NCI-H748 treated with DMSO at 0.1 percent for 48 hours (cell line): ENCODE data around the gene SELENON.

ENCODE experiments used
- DNase-seq: peaks from one replicate; lab custom pipeline; 2025; lab: John Stamatoyannopoulos, UW

SELENON gene

DNA sequence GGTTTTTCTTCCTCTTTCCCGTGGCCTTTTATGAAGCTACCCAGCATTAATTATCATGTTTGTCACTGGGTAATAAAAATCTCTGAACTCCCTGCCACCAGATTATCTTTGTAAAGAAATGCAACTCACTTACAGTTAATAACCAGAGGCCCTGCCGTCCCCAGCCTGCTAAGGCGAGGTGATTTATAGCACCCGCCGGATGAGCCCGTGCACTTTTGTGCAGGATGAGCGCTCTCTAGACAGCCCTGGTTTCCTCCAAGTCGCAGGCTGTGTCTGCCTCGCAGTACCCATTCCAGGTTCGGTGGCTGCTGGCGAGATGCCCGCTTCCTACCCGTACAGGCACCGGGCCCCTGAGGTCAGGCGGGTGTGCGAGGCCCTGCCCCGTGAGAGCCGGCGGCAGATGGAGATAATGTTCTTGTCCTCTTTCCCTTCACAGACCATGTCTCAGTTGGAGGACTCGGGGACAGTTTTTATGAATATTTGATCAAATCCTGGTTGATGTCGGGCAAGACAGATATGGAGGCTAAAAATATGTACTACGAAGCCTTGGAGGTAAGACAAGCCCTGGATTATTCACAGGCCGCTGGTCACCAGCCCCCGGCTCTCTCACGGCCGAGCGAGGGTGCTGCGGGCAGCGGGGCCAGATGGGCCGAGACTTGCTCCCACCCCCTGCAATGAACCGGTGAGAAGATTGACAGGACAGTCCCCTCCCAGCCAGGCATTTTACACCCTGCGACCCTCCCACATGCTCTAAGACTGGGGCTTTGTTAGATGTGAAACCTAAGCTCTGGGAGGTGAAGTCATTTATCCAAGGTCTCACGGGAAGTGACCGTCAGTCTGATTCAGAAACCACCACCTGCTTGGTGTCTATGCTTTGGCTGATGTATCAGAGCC is 28.5 kb upstream of the SELENON start:
- no peak for DNase-seq

DNA sequence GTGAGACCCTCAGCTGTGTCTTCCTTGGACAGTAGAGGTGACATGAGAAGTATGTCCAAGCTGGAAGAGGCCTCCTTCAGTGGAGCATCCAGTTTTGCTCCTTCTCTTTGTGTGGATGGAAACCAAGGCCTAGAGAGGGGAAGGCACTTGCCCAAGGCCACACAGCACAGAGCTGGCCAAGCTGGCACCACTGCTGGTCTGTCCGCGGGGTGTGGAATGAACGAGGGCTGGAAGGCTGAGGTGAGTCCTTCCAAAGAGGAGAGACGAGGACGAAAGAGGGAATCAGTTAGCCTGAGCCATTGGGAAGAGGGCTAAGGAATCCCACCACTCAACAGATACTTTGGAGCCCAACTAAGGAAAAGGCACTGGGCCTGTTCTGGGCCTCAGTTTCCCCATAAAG is 27.8 kb upstream of the SELENON start:
- DNase-seq, result no peak

DNA sequence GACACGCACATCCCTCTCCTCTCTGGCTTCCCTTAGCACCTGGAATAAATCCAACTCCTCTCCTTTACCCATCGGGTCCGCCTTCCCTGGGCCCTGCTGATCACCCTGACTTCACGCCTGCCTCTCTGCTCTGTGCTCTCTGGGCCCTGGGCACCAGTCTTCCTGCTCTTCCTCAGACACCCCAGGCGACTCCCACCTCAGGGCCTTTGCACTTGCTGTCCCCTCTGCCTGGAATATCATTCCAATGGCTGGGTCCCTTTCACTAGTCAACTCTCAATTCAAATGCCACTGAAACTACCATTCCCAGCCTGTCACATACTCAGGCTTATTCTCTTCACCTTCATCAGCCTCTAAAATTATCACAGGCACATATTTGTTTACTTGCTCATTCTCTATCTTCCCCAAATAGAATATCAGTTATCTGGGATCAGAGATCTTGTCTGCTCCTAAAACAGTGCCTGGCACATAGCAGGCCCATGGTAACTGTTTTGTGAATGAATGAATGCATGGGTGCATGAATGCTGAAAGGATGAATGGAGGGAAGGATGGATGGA is 27.2 kb upstream of the SELENON start:
- no peak for DNase-seq

GRCh38 chr1:25773441-25774125 is 26.4 kb upstream of the SELENON start:
- no peak for DNase-seq

GRCh38 chr1:25774206-25774803 is 25.7 kb upstream of the SELENON start:
- no peak for DNase-seq

- DNase-seq, result no peak
Observed at GRCh38 chr1:25774921-25775771, 24.8 kb upstream of the SELENON start.

- no peak for DNase-seq
Observed at GRCh38 chr1:25779388-25779787, 20.6 kb upstream of the SELENON start.

- no peak for DNase-seq
Observed at GRCh38 chr1:25779894-25780293, 20.1 kb upstream of the SELENON start.

- DNase-seq, result no peak
Observed at GRCh38 chr1:25780318-25781129, 19.5 kb upstream of the SELENON start.

- no peak for DNase-seq
Observed at GRCh38 chr1:25781130-25781433, 18.9 kb upstream of the SELENON start.

- DNase-seq, result no peak
Observed at GRCh38 chr1:25782608-25783201, 17.3 kb upstream of the SELENON start.

DNA sequence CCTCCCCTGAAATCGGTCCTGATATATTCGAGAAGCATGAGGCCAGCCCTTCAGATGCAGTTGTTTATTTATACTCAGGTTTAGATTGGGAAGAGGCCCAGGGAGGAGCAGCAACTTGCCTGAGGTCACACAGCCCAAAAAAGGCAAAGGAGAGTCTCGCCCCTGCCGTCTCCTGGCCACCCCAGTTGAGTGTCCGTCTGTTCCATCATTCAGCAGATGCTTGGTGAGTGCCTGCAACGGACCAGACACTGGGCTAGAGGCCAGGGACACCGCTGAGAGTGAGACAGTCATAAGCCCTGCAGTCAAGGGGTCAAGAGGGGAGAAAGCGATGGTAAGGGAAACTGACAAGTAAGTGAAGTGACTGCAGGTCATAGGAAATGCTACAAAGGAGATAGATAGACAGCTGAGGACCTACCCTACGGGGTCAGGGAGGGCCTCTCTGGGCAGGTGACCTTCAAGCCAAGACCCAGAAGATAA is 15.4 kb upstream of the SELENON start:
- no peak for DNase-seq

DNA sequence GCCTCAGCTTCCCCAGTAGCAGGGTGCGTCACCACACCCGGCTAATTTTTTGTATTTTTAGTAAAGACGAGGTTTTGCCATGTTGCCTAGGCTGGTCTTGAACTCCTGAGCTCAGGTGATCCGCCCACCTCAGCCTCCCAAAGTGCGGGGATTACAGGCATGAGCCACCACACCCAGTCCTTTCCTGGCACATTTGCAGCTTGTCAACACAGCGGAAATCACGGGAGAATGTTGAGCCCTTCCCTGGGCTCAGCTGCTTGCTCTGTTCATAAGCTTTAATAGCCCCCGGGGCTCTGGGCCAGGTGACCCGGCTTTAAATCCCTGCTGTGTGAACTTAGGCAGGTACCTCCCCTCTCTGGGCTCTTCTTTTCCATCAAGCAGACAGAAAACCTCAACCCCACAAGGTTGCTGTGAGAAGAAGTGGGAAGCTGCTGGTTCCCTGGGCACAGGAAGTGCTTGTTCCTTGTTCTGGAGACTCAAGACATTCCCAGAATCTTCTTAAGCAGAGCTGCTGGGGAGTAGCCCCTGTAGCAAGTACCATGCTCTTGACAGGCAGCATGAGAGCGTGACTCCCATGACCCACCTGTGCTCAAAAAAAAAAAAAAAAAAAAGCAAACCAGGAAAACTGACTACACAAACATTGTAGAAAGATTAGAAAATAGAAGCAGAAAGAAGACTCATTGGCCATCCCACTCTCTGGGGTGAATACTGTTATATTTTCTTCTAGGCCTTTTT is 14.5 kb upstream of the SELENON start:
- no peak for DNase-seq

DNA sequence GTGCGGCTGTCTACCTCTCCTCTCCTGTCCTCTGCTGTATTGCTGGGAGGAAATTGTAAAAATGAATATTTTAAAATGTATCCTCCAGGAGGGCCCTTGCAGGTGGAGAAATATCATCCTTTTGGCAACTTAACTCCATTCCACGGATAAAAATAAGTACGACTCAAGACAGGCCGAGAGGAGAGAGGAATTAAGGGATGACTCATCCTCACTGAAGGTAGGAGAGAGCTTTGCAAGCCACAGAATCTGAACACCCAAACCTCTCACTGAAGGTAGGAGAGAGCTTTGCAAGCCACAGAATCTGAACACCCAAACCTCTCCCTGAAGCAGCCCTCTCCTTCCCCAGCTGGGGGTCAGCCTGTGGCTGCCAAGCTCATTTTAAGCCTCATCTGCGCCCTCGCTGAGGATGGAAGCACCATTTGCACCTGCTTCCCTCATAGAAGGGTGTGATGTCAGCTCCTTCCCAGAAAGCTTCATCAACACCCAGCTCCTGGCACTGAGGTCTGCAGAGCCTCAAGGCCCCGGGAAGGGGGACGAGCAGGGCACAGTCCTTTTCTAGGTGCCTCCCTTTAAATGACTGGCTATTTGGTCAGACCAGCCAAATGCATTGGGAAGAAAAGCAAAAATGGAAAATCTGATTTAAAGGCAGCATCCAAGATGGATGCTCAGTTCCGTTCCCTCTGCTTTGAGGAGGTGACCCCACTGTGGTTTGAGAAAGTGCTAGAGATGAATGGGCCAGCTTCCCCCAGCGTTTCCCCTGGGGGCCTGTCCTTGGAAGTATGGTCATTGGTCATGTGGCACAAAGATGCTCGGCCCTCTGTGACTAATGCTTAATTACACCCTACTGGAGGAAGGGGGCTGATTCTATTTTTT is 12.9 kb upstream of the SELENON start:
- DNase-seq, result no peak

GRCh38 chr1:25787760-25788166 is 12.2 kb upstream of the SELENON start:
- no peak for DNase-seq

DNA sequence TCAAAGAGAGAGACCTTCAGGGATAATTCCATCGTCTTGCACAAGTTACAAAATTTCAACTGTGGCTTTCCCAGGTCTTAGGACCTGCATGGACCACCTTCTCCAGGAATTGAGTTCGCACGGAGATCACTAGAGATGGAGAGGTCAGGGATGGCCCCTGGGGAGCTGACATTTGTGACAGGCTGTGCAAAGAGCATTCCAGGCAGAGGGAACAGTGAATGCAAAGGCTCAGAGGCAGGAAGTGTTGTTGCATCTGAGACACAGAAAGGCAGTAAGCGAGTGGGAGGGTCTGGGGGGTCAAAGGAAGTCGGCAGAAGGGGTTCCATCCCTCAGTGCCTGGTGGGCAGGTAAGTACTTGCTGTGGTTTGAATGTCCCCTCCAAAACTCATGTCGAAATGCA is 9.5 kb upstream of the SELENON start:
- no peak for DNase-seq

DNA sequence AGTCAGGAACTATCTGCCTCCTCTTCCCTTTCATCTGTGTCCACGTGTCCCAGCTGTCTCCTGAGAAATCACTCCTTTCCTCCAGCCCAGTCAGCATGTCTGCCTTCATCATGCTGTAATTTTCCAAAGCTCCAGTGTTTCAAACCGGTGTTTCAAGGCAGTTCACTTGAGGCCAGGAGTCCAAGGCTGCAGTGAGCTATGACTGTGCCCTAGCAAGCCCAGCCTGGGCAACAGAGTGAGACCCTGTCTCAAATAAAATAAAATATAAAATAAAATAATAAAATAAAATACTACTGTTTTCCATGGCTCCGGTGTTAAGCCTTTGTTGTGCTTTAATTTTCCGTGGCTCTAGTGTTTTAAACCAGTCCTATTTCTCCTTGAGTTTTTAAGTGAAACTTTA is 7.9 kb upstream of the SELENON start:
- no peak for DNase-seq

GRCh38 chr1:25793585-25794170 is 6.3 kb upstream of the SELENON start:
- DNase-seq, result no peak
